H9 (cell line): ENCODE measurements around the gene TMEM147. TPM values are rescaled to one million over a fixed set of nuclear protein-coding genes. Genes with fewer than 3 reads are reported as not detected.

ENCODE experiments used
- DNase-seq: peaks from one replicate; pipeline ENCODE4 v3.0.0-alpha.2; 2017
- H2AFZ ChIP-seq: one replicate; pipeline ENCODE4 v1.6.1; 2013; ENCODE audit warnings: mild to moderate bottlenecking, low read length, control low read depth, moderate library complexity
- H2AK5ac ChIP-seq: 2 replicates; pipeline ENCODE4 v1.6.1; 2013; ENCODE audit warnings: low read length, control low read depth, mixed read lengths; ENCODE audit not compliant: insufficient read length
- H2BK120ac ChIP-seq: one replicate; pipeline ENCODE4 v1.6.1; 2013; ENCODE audit warnings: low read depth, mild to moderate bottlenecking, low read length, control low read depth, inconsistent platforms; ENCODE audit not compliant: poor library complexity, severe bottlenecking
- H2BK12ac ChIP-seq: 2 replicates; pipeline ENCODE4 v1.6.1; 2013; ENCODE audit warnings: low read length, control low read depth, mixed read lengths, low read depth; ENCODE audit not compliant: insufficient read length
- H2BK15ac ChIP-seq: 2 replicates; pipeline ENCODE4 v1.6.1; 2013; ENCODE audit warnings: low read depth, low read length, control low read depth
- H2BK20ac ChIP-seq: one replicate; pipeline ENCODE4 v1.6.1; 2013; ENCODE audit warnings: low read depth, mild to moderate bottlenecking, low read length, control low read depth, inconsistent platforms; ENCODE audit not compliant: poor library complexity, severe bottlenecking
- H2BK5ac ChIP-seq: 2 replicates; pipeline ENCODE4 v1.6.1; 2013; ENCODE audit warnings: low read length, control low read depth, mixed read lengths; ENCODE audit not compliant: insufficient read length
- H3K14ac ChIP-seq: 2 replicates; pipeline ENCODE4 v1.6.1; 2013; ENCODE audit warnings: low read length, control low read depth; ENCODE audit not compliant: insufficient read depth
- H3K18ac ChIP-seq: 2 replicates; pipeline ENCODE4 v1.6.1; 2013; ENCODE audit warnings: low read depth, mild to moderate bottlenecking, mixed read lengths, low read length, control low read depth; ENCODE audit not compliant: insufficient read length
- H3K23ac ChIP-seq: 2 replicates; pipeline ENCODE4 v1.6.1; 2013; ENCODE audit warnings: low read length, control low read depth, mixed read lengths, low read depth; ENCODE audit not compliant: insufficient read length
- H3K23me2 ChIP-seq: 2 replicates; pipeline ENCODE4 v1.6.1; 2013; ENCODE audit warnings: low read depth, mild to moderate bottlenecking, mixed read lengths, low read length, control low read depth; ENCODE audit not compliant: insufficient read length, poor library complexity, severe bottlenecking
- H3K27ac ChIP-seq: 2 replicates; pipeline ENCODE4 v1.5.1; 2013; ENCODE audit warnings: low read length, control low read depth, mixed read lengths, low read depth; ENCODE audit not compliant: insufficient read length
- H3K27me3 ChIP-seq: 2 replicates; pipeline ENCODE4 v1.6.1; 2013; ENCODE audit warnings: low read length, control low read depth, inconsistent platforms; ENCODE audit not compliant: insufficient read depth
- H3K4ac ChIP-seq: 2 replicates; pipeline ENCODE4 v1.6.1; 2013; ENCODE audit warnings: low read depth, mild to moderate bottlenecking, control low read depth, inconsistent platforms, low read length, moderate library complexity
- H3K4me1 ChIP-seq: 2 replicates; pipeline ENCODE4 v1.6.1; 2013; ENCODE audit warnings: low read length, control low read depth, inconsistent platforms; ENCODE audit not compliant: insufficient read depth
- H3K4me2 ChIP-seq: 2 replicates; pipeline ENCODE4 v1.6.1; 2013; ENCODE audit warnings: low read length, control low read depth, mixed read lengths; ENCODE audit not compliant: insufficient read length, insufficient read depth
- H3K56ac ChIP-seq: 2 replicates; pipeline ENCODE4 v1.6.1; 2013; ENCODE audit warnings: low read depth, mild to moderate bottlenecking, mixed read lengths, low read length, control low read depth; ENCODE audit not compliant: insufficient read length
- H3K79me1 ChIP-seq: 2 replicates; pipeline ENCODE4 v1.6.1; 2013; ENCODE audit warnings: low read depth, mild to moderate bottlenecking, moderate library complexity, low read length, control low read depth, inconsistent platforms; ENCODE audit not compliant: insufficient read depth, poor library complexity, severe bottlenecking
- H3K79me2 ChIP-seq: 2 replicates; pipeline ENCODE4 v1.6.1; 2013; ENCODE audit warnings: low read length, control low read depth, inconsistent platforms; ENCODE audit not compliant: insufficient read depth
- H3K9ac ChIP-seq: 2 replicates; pipeline ENCODE4 v1.6.1; 2013; ENCODE audit warnings: low read length, control low read depth, mixed read lengths; ENCODE audit not compliant: insufficient read length; ENCODE audit errors: extremely low read depth
- H3K9me3 ChIP-seq: one replicate; pipeline ENCODE4 v1.6.1; 2013; ENCODE audit warnings: low read depth, low read length, inconsistent platforms; ENCODE audit not compliant: control insufficient read depth
- H3T11ph ChIP-seq: one replicate; pipeline ENCODE4 v1.6.1; 2013; ENCODE audit warnings: mild to moderate bottlenecking, low read length, control low read depth, inconsistent platforms
- H4K20me1 ChIP-seq: one replicate; pipeline ENCODE4 v1.6.1; 2013; ENCODE audit not compliant: control insufficient read depth, insufficient read length, insufficient read depth
- H4K5ac ChIP-seq: 2 replicates; pipeline ENCODE4 v1.6.1; 2013; ENCODE audit warnings: low read depth, mild to moderate bottlenecking, mixed read lengths, low read length, control low read depth; ENCODE audit not compliant: insufficient read length
- H4K8ac ChIP-seq: replicated peaks from 2 replicates; pipeline ENCODE4 v1.6.1; 2013; ENCODE audit warnings: low read length, control low read depth, mixed read lengths, low read depth; ENCODE audit not compliant: insufficient read length
- H4K91ac ChIP-seq: 2 replicates; pipeline ENCODE4 v1.6.1; 2013; ENCODE audit warnings: low read depth, mild to moderate bottlenecking, moderate library complexity, mixed read lengths, low read length, control low read depth; ENCODE audit not compliant: insufficient read length
- H3K27ac Mint-ChIP-seq, 3 experiments: 2 replicates in 2 of 3; 3 replicates in 1 of 3; pipeline ENCODE4 v1.8.0; 2020 to 2021; ENCODE audit warnings: mixed read lengths in 3 of 3, mild to moderate bottlenecking in 1 of 3, moderate library complexity in 1 of 3
- H3K27me3 Mint-ChIP-seq: 2 replicates; pipeline ENCODE4 v1.8.0; 2021; ENCODE audit warnings: low read depth, mild to moderate bottlenecking, moderate library complexity, mixed read lengths
- H3K36me3 Mint-ChIP-seq, 3 experiments: 2 replicates in 2 of 3; 3 replicates in 1 of 3; pipeline ENCODE4 v1.8.0; 2020 to 2021; ENCODE audit warnings: low read depth in 3 of 3, mixed read lengths in 3 of 3; ENCODE audit not compliant: insufficient read depth in 1 of 3
- H3K4me1 Mint-ChIP-seq, 2 experiments: 2 replicates each; pipeline ENCODE4 v1.8.0; 2020; ENCODE audit warnings: mixed read lengths in 2 of 2
- H3K4me3 Mint-ChIP-seq, 2 experiments: 2 replicates in 1 of 2; 3 replicates in 1 of 2; pipeline ENCODE4 v1.8.0; 2020 to 2021; ENCODE audit warnings: mild to moderate bottlenecking in 2 of 2, mixed read lengths in 2 of 2, moderate library complexity in 1 of 2
- H3K9me3 Mint-ChIP-seq, 2 experiments: 2 replicates in 1 of 2; 3 replicates in 1 of 2; pipeline ENCODE4 v1.8.0; 2020; ENCODE audit warnings: mild to moderate bottlenecking in 2 of 2, mixed read lengths in 2 of 2, moderate library complexity in 1 of 2
- CTCF ChIP-seq: fragments of 200-600 bp; sonication (generic); conservative IDR thresholded peaks from 3 replicates; pipeline ENCODE4 v1.8.0; 2021; ENCODE audit warnings: antibody characterized with exemption, mild to moderate bottlenecking
- WGBS: extraction: QIAGEN DNeasy Blood & Tissue Kit; methylation state at CpG from one replicate; pipeline ENCODE4 v1.1.7; 2013; ENCODE audit warnings: missing lambda C conversion rate, low lambda C conversion rate, mixed read lengths; ENCODE audit not compliant: insufficient read length; ENCODE audit errors: extremely low coverage; 5-methylcytosine and 5-hydroxymethylcytosine counted together
- total RNA-seq: library from RNA; stranded (reverse); gene quantifications from 2 replicates; pipeline ENCODE4 v1.2.1, GENCODE V29; 2021

TMEM147 gene
- total RNA-seq, 1 experiment from 2014 or later: 125 TPM

GRCh38 chr19:35559281-35559659 lies 13.8 kb downstream of the TMEM147 start:
- Histone ChIP-seq H3T11ph (no peak overlapping the region), H4K91ac (no peak overlapping the region), H2BK15ac (no peak overlapping the region), H3K4ac (no peak overlapping the region), H2BK120ac (no peak overlapping the region), H3K14ac (no peak overlapping the region), H2BK5ac (no peak overlapping the region), H3K4me2 (no peak overlapping the region), H3K79me2 (no peaks in the 10 kb centered on the region; the same call in 1 of the 2 replicates), H4K5ac (no peak overlapping the region), H3K4me1 (no peaks in the 10 kb centered on the region), H2BK12ac (no peak overlapping the region), H3K56ac (no peak overlapping the region), H2BK20ac (no peak overlapping the region), H3K27ac (no peak overlapping the region), H3K23ac (no peak overlapping the region), H2AFZ (no peak overlapping the region), H3K27me3 (peaks cover 3% of the 10 kb centered on the region; the same call in 1 of the 2 replicates), H3K18ac (no peak overlapping the region), H3K9me3 (no peaks in the 10 kb centered on the region), H2AK5ac (no peak overlapping the region), H3K23me2 (peaks cover 7% of the 10 kb centered on the region), H4K20me1 (no peaks in the 10 kb centered on the region), H4K8ac (no peak overlapping the region), H3K9ac (no peak overlapping the region), H3K79me1 (no peaks in the 10 kb centered on the region)
- H3K27ac Mint-ChIP-seq: no peak overlapping the region
- no peak for TF ChIP-seq CTCF
- DNase-seq: no peak
- no peaks in the 10 kb centered on the region; a peak in 1 of 7 replicates for H3K36me3 Mint-ChIP-seq
- peaks cover 0 to 2% of the 10 kb centered on the region in 2 experiments; a peak in 1 of 5 replicates for H3K9me3 Mint-ChIP-seq
- H3K4me1 Mint-ChIP-seq: peaks cover 9 to 17% of the 10 kb centered on the region in 2 experiments
- peak overlapping the region in 1 of 2 experiments; percentile 90; a peak in 2 of 5 replicates for H3K4me3 Mint-ChIP-seq
- WGBS: no CpG with 5 or more reads among the region's 11 CpGs
- H3K27me3 Mint-ChIP-seq: peaks cover 75% of the 10 kb centered on the region
